ENCODE measurements around the gene STRA6.
"Not testable (repeated sequence)": the region's sequence is repeated elsewhere in the genome, so short reads cannot be mapped to it uniquely, and the experiment has no call there.

The STRA6 gene

GRCh38 chr15:74160390-74160789 lies 42.2 kb downstream of the STRA6 start:
- not testable (repeated sequence) for DNase-seq (ENCODE audit: low spot score)

- DNase-seq (ENCODE audit: low spot score): no peak
These were observed 42.8 kb downstream of the STRA6 start for GRCh38 chr15:74159773-74160172.

DNA sequence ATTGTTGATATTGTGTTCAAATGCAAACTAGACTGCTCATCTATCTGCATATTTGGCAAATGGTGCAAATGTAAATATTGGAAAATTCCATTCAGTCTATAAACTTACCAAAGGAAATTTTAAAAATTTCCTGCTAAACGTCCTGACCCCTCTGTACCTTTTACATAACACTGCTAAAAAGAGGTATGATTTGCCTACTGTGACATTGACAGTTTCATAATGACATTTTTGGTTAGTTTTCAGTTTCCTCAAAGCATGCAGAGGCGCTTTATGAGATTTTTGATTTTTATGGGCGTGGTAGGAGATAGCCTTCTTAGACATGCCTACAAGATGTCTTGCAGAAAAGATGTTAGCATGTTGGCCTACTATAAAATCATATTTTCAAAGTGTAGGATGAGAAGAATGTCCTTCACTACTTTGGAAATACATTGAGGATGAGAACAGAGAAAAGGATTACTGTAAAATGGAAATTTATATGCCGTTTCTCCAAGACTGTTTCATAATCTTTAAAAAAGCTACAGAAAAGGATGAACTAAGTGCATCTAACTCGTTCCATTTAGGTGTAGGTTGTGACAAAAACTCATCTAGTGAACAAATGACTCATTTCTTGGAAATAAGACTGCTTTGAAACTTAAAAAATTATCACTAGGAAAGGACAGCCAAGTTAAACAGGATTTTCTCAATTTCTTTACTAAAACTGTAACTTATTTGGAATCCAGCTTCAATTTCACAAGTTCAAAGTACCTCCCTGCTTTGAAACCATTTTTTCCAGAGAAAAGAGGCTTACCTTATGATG lies 43.5 kb downstream of the STRA6 start:
- no peak for DNase-seq (ENCODE audit: low spot score)

DNA sequence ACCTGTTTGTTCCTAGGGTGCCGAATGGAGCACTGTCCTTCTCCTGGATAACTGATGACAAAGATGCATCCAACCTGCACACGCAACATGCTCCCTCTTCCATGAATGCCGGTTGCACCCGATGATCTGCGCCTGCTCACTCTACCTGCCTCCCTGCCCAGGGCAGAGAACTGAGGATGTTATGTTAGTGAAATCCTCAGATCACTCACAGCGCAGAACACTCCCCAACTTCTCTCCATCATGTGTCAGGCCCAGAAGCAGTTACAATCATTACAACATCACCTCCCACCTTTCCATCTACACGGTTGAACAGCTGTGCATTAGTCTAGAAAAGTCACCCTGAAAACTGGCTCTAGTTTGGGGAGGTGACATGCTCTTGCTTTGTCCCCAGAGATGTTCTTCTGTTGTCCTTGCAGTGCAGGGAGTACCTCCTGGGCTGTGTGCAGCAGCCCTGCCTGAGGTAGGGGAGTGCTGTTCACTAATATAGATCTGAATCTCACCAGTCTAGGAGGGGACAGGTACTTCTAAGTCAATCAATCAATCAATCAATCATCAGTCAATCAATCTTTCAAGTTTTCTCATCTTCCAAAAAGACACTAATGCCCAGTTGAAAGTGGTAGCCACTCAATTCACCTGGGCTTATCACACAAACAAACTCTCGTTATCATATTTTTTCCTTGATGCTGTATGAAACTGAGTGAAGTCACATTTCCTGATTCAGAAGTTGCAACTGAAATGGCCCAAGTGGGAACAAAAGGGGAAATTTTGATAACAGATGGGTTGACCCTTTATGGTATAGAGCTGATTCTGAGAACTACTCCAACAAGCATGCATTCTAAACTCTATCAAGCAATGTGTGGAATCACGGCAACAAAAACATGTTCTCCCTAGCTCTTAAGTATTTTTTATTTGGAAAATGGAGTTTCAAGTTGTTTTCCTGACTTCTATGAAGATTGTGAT lies 44.4 kb downstream of the STRA6 start:
- no peak for DNase-seq (ENCODE audit: low spot score)

- DNase-seq (ENCODE audit: low spot score): no peak
These were observed 45.7 kb downstream of the STRA6 start for GRCh38 chr15:74156678-74157411.

GRCh38 chr15:74155766-74156417 lies 46.7 kb downstream of the STRA6 start:
- no peak for DNase-seq (ENCODE audit: low spot score)

GRCh38 chr15:74147051-74147450 lies 55.5 kb downstream of the STRA6 start:
- DNase-seq (ENCODE audit: low spot score): no peak

- no peak for DNase-seq (ENCODE audit: low spot score)
These were observed 56.2 kb downstream of the STRA6 start for GRCh38 chr15:74146277-74146800.

- DNase-seq (ENCODE audit: low spot score): no peak
These were observed 58.3 kb downstream of the STRA6 start for GRCh38 chr15:74144153-74144775.

DNA sequence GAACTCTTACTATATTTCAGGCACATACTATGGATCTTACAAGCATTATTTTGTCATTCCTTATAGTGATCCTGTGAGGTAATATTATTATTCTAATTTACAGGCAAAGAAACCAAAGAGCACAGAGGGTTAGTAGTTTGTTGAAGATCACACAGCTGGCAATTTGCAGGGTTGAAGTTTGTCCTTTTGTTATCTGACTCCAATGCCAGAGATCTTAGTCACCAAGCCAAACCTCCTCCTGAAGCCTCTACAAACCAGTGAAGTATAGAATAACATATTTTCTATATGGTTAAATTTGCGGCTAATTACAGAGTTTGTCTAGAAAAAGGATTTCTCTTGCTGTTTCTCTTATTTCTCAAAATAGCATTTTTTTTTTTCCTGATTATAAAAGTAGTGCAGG lies 61.0 kb downstream of the STRA6 start:
- DNase-seq (ENCODE audit: low spot score): no peak

GRCh38 chr15:74138642-74139041 lies 63.9 kb downstream of the STRA6 start:
- no peak for DNase-seq (ENCODE audit: low spot score)

- DNase-seq (ENCODE audit: low spot score): no peak
These were observed 65.1 kb downstream of the STRA6 start for GRCh38 chr15:74137537-74137894.

GRCh38 chr15:74136814-74137536 lies 65.6 kb downstream of the STRA6 start:
- DNase-seq (ENCODE audit: low spot score): no peak

DNA sequence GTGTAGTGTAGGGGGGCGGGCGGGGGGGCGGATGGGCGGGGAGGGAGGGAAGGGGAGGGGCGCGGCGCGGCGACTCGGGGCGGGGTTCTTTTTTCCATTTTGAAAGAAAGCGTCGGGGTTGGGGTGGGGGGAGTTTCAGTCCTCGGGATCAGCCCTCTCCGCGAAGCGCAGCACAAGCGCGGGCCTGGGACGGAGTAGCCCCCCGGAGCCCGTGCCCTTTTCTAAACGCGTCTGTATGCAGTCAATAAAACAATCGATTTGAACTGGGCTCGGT lies 66.1 kb downstream of the STRA6 start:
- DNase-seq (ENCODE audit: low spot score): no peak

- DNase-seq (ENCODE audit: low spot score): no peak
These were observed 67.5 kb downstream of the STRA6 start for GRCh38 chr15:74135041-74135565.

GRCh38 chr15:74134387-74135027 lies 68.1 kb downstream of the STRA6 start:
- DNase-seq (ENCODE audit: low spot score): no peak

DNA sequence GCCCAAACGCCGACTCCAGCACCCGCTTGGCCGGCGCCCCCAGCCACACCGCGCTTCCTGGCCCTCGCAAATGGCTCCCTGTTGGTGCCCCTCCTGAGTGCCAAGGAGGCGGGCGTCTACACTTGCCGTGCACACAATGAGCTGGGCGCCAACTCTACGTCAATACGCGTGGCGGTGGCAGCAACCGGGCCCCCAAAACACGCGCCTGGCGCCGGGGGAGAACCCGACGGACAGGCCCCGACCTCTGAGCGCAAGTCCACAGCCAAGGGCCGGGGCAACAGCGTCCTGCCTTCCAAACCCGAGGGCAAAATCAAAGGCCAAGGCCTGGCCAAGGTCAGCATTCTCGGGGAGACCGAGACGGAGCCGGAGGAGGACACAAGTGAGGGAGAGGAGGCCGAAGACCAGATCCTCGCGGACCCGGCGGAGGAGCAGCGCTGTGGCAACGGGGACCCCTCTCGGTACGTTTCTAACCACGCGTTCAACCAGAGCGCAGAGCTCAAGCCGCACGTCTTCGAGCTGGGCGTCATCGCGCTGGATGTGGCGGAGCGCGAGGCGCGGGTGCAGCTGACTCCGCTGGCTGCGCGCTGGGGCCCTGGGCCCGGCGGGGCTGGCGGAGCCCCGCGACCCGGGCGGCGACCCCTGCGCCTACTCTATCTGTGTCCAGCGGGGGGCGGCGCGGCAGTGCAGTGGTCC lies 68.7 kb downstream of the STRA6 start:
- DNase-seq (ENCODE audit: low spot score): no peak

GRCh38 chr15:74132681-74133651 lies 69.6 kb downstream of the STRA6 start:
- DNase-seq (ENCODE audit: low spot score): no peak

Data from hematopoietic multipotent progenitor cell treated with erythropoietin and hydrocortisone succinate and interleukin-3 and kit ligand, for 15 days (in vitro differentiated cells).